HEK293T (cell line): Measurements from ENCODE around the gene SMPD2.

Experiments
- CTCF ChIA-PET: fragments of 350-600 bp; formaldehyde crosslinking; extraction: SDS; loops from one replicate; lab custom pipeline; 2021; ENCODE audit warnings: antibody characterized with exemption, inconsistent platforms; lab: Yijun Ruan, JAX
- POLR2A ChIA-PET: fragments of 350-600 bp; formaldehyde crosslinking; extraction: SDS; loops from one replicate; lab custom pipeline; 2020; ENCODE audit warnings: antibody characterized with exemption, inconsistent platforms; lab: Yijun Ruan, JAX
- DNase-seq: peaks from one replicate; pipeline ENCODE4 v3.0.0; 2012; ENCODE audit warnings: mixed read lengths; ENCODE audit errors: extremely low spot score
- ARNT ChIP-seq: fragments of 450-650 bp; IDR thresholded peaks from 2 replicates; pipeline ENCODE4 v1.6.1; 2017; ENCODE audit warnings: mild to moderate bottlenecking
- BHLHE40 ChIP-seq: fragments of 450-650 bp; IDR thresholded peaks from 2 replicates; pipeline ENCODE4 v1.6.1; 2016; ENCODE audit warnings: mild to moderate bottlenecking, moderate library complexity, borderline replicate concordance
- CTBP1 ChIP-seq: fragments of 450-650 bp; IDR thresholded peaks from 2 replicates; pipeline ENCODE4 v1.6.1; 2016; ENCODE audit warnings: borderline replicate concordance
- ELF4 ChIP-seq: fragments of 450-650 bp; IDR thresholded peaks from 2 replicates; pipeline ENCODE4 v1.6.1; 2017; ENCODE audit warnings: antibody characterized with exemption
- FOXA1 ChIP-seq: fragments of 450-650 bp; IDR thresholded peaks from 2 replicates; pipeline ENCODE4 v1.6.1; 2016; ENCODE audit warnings: mild to moderate bottlenecking
- FOXK2 ChIP-seq: fragments of 450-650 bp; IDR thresholded peaks from 2 replicates; pipeline ENCODE4 v1.6.1; 2016; ENCODE audit warnings: mild to moderate bottlenecking
- FOXM1 ChIP-seq: fragments of 450-650 bp; IDR thresholded peaks from 2 replicates; pipeline ENCODE4 v1.6.1; 2017; ENCODE audit warnings: mild to moderate bottlenecking, borderline replicate concordance
- HDGF ChIP-seq: fragments of 450-650 bp; IDR thresholded peaks from 2 replicates; pipeline ENCODE4 v1.6.1; 2017; ENCODE audit warnings: antibody characterized with exemption, borderline replicate concordance
- L3MBTL2 ChIP-seq: fragments of 450-650 bp; conservative IDR thresholded peaks from 2 replicates; pipeline ENCODE4 v1.6.1; 2016; ENCODE audit warnings: mild to moderate bottlenecking
- LEF1 ChIP-seq: fragments of 450-650 bp; IDR thresholded peaks from 2 replicates; pipeline ENCODE4 v1.6.1; 2017; ENCODE audit warnings: mild to moderate bottlenecking, borderline replicate concordance
- NFRKB ChIP-seq: fragments of 450-650 bp; IDR thresholded peaks from 2 replicates; pipeline ENCODE4 v1.6.1; 2016; ENCODE audit warnings: mild to moderate bottlenecking, moderate library complexity
- SP1 ChIP-seq: fragments of 450-650 bp; IDR thresholded peaks from 2 replicates; pipeline ENCODE4 v1.6.1; 2017
- SUZ12 ChIP-seq: fragments of 450-650 bp; IDR thresholded peaks from 2 replicates; pipeline ENCODE4 v1.6.1; 2016; ENCODE audit warnings: mild to moderate bottlenecking
- TARDBP ChIP-seq: fragments of 450-650 bp; IDR thresholded peaks from 2 replicates; pipeline ENCODE4 v1.6.1; 2016
- ZNF384 ChIP-seq: fragments of 450-650 bp; IDR thresholded peaks from 2 replicates; pipeline ENCODE4 v1.6.1; 2016
- TF ChIP-seq, protein P1 (sequence below): fragments of 450-650 bp; IDR thresholded peaks from 2 replicates; pipeline ENCODE4 v1.6.1; 2016

Gene SMPD2

GRCh38 chr6:109424946-109425345 lies 15.6 kb upstream of the SMPD2 start:
- ChIA-PET POLR2A (no interaction called here), CTCF (no interaction called here)
- DNase-seq: no peak
- TF ChIP-seq, protein P1, sequence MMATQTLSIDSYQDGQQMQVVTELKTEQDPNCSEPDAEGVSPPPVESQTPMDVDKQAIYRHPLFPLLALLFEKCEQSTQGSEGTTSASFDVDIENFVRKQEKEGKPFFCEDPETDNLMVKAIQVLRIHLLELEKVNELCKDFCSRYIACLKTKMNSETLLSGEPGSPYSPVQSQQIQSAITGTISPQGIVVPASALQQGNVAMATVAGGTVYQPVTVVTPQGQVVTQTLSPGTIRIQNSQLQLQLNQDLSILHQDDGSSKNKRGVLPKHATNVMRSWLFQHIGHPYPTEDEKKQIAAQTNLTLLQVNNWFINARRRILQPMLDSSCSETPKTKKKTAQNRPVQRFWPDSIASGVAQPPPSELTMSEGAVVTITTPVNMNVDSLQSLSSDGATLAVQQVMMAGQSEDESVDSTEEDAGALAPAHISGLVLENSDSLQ: no peak
- TF ChIP-seq SP1: no peak
- no peak for TF ChIP-seq SUZ12
- TF ChIP-seq LEF1: no peak
- no peak for TF ChIP-seq HDGF
- no peak for TF ChIP-seq FOXK2
- no peak for TF ChIP-seq TARDBP

DNA sequence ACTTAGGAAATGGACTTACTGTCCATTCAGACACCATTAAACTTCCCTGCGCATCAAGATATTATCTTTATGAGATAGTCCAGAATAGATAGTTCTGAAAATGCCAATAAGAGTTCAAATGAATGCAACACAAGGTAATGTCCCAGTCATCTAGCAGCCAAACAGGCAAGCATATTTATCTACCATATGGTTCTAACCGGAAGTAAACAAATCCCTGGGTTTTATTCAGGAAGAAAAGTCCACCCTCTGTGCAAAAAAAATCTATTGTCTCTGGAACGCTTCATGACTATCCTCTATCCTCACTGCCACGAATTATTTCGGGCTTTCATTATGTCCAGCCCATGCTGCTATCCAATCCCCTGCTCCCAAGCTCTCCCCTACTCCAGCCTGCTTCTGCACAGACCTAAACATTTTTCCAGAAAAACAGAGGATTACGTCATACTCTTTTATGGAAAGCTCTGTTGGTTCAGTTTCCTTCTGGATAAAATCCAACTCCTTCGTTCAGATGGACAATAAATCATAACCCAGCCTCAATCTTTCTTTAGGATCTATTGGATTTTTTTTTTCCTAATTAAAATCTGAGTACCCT lies 11.5 kb upstream of the SMPD2 start:
- POLR2A ChIA-PET: no interaction called here
- CTCF ChIA-PET: interaction anchor here (0.7 kb wide), 1 partner anchor 397 kb away, joined by 6 read pairs; no protein-coding TSS in a partner anchor
- no peak for DNase-seq
- TF ChIP-seq ARNT (peak; percentile 36; the same call in 1 of the 2 replicates), BHLHE40 (no peak)

GRCh38 chr6:109429496-109429895 lies 11.0 kb upstream of the SMPD2 start:
- ChIA-PET POLR2A (no interaction called here), CTCF (interaction anchor here (0.7 kb wide), 1 partner anchor 397 kb away, joined by 6 read pairs; no protein-coding TSS in a partner anchor)
- no peak for DNase-seq
- TF ChIP-seq FOXA1 (no peak), HDGF (no peak), BHLHE40 (no peak), CTBP1 (no peak), TARDBP (no peak), SP1 (no peak), FOXK2 (no peak), NFRKB (no peak), ZNF384 (no peak), FOXM1 (no peak), ELF4 (no peak), L3MBTL2 (no peak), LEF1 (no peak), ARNT (no peak), SUZ12 (no peak)
- TF ChIP-seq, protein P1: no peak

GRCh38 chr6:109434456-109434855 lies 6.1 kb upstream of the SMPD2 start:
- DNase-seq: no peak
- ChIA-PET CTCF (no interaction called here), POLR2A (no interaction called here)
- TF ChIP-seq FOXK2: no peak
- no peak for TF ChIP-seq SUZ12
- no peak for TF ChIP-seq NFRKB

- ChIA-PET POLR2A (interaction anchor here (0.8 kb wide), 1 partner anchor 53 kb away, joined by 4 read pairs; the partner anchor contains the start of gene CD164), CTCF (interaction anchor here (0.6 kb wide), 1 partner anchor 314 kb away, joined by 4 read pairs; no protein-coding TSS in a partner anchor)
- DNase-seq: no peak
- no peak for TF ChIP-seq FOXM1
- no peak for TF ChIP-seq FOXA1
- no peak for TF ChIP-seq ARNT
- no peak for TF ChIP-seq LEF1
- no peak for TF ChIP-seq ELF4
- TF ChIP-seq HDGF: no peak
- TF ChIP-seq FOXK2: no peak
- TF ChIP-seq CTBP1: no peak
- TF ChIP-seq TARDBP: no peak
- no peak for TF ChIP-seq SP1
- TF ChIP-seq NFRKB: no peak
- TF ChIP-seq ZNF384: no peak
- TF ChIP-seq L3MBTL2: no peak
Observed at GRCh38 chr6:109436041-109436440, 4.5 kb upstream of the SMPD2 start.

- POLR2A ChIA-PET: interaction anchor here (0.9 to 6.8 kb wide), 6 partner anchors 9 to 58 kb away, joined by 3 to 39 read pairs (median 4); partner anchors contain the start of genes CD164 and MICAL1
- peak; percentile 66; the same call in 1 of the 2 replicates for TF ChIP-seq L3MBTL2
- no peak for TF ChIP-seq ZNF384
- no peak for TF ChIP-seq SUZ12
- TF ChIP-seq TARDBP: no peak
- peak; percentile 61 for DNase-seq
- CTCF ChIA-PET: interaction anchor here (0.7 to 1.5 kb wide), 8 partner anchors 9 to 264 kb away, joined by 3 to 7 read pairs (median 4); no protein-coding TSS in a partner anchor
Observed at GRCh38 chr6:109441069-109441816, 719 bp downstream of the SMPD2 start.

GRCh38 chr6:109442393-109442924 lies 1.9 kb downstream of the SMPD2 start:
- ChIA-PET CTCF (interaction anchor here (1.0 to 1.5 kb wide), 2 partner anchors 11 to 22 kb away, joined by 3 to 5 read pairs; no protein-coding TSS in a partner anchor), POLR2A (interaction anchor here (1.0 to 6.8 kb wide), 4 partner anchors 12 to 60 kb away, joined by 3 to 39 read pairs (median 4); partner anchors contain the start of genes CD164 and MICAL1)
- DNase-seq: no peak
- TF ChIP-seq BHLHE40 (no peak), TARDBP (no peak), L3MBTL2 (no peak), ELF4 (no peak), SUZ12 (no peak), ARNT (no peak), CTBP1 (no peak), FOXK2 (no peak), HDGF (no peak), FOXM1 (no peak), SP1 (no peak), FOXA1 (no peak), NFRKB (no peak), LEF1 (no peak), ZNF384 (no peak)
- TF ChIP-seq, protein P1: no peak
